ENCODE results near the gene QSER1. TPM values are rescaled to one million over a fixed set of nuclear protein-coding genes. Genes with fewer than 3 reads are reported as not detected.

Gene QSER1
- total RNA-seq (10 to 100 TPM; 24.6 to 41.0 (median 29.4) TPM), polyA plus RNA-seq (1 to 10 TPM; 1.2 to 5.2 (median 3.5) TPM)

DNA sequence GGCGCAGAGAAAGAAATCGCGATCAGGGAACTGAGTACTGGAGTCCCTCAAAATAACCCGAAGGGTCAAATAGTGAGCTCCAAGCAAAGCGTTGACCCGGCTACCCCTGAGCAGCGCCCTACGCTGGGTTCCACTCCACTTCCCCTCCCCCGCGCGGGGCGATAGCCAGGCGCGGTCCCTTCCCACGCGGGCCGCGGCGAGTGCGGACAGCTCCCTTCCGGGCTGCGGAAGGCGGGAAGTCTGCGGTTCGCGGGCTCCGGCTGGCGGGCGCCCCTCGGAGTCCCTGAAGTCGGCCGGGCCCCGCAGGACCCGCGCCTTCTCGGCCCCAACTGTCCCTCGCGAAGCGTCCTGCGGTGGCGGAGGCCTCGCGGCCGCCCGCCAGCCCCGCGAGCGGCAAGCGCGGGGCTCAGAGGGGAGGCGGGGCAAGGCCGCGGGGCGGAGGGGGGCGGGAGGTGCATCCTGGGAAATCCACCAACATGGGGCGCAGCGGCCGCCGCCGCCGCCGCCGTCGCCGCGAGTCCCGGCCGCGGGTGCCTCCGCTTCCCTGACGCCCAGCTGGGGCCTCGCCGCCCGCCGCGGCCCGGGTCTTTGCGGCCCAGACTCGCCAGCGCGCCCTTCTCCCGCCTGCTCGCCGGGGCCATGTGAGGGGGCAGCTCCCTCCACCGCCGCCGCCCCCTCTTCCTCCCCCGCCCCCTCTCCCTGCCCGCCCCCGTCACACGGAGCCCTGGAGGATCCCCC is at the start of gene QSER1:
Gene QSER1, plus strand, starts transcription at position 457 of the 738 bp plus-strand sequence. CDS start 315 bp downstream, outside the sequence.
- H3K27me3 ChIP-seq: no peaks in the 10 kb centered on the region
- no peaks in the 10 kb centered on the region for H3K36me3 ChIP-seq
- 1% methylated on average over 91 of the region's 91 CpGs for WGBS, 2 donors
- peaks cover 0 to 27% (median 18%) of the 10 kb centered on the region in 4 donors for H3K4me1 ChIP-seq
- intact Hi-C loops (cut with DNase I): loop anchor here (2.0 to 10.0 kb wide), 4 partner anchors 100 to 362 kb away; partner anchors contain the start of genes HIPK3 and TCP11L1
- no peak for TF ChIP-seq EP300 (IDR thresholded peaks at IDR 0.05)
- peak; percentile 55 to 88 (median 72) for TF ChIP-seq POLR2AphosphoS5 (IDR thresholded peaks at IDR 0.05)
- TF ChIP-seq POLR2A (IDR thresholded peaks at IDR 0.05): peak in 1 of 2 donors; percentile 44
- H3K4me3 ChIP-seq: peak within 1 kb of the TSS; percentile 83 to 97 (median 92)
- H3K9me3 ChIP-seq: no peaks in the 10 kb centered on the region
- peak; percentile 87 for DNase-seq
- H3K27ac ChIP-seq: peak within 1 kb of the TSS; percentile 93 to 99 (median 96)

DNA sequence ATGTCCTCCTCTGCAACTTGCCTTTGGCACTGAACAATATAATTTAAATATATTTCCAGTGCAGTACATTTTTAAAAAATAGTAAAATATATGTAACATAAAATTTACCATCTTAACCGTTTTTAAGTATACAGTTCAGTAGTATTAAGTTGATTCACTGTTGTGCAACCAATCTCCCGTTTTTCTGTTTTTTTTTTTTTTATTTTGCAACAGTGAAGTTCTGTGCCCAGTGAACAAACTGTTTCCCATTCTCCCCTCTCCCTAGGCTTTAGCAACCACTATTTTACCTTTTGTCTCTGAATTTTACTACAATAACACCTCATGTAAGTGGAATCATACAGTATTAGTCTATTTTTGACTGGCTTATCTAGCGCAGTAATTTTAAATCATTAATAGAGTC is 49.1 kb upstream of the QSER1 start:
- DNase-seq: no peak
- Histone ChIP-seq H3K4me3 (no peak overlapping the region), H3K36me3 (no peaks in the 10 kb centered on the region), H3K4me1 (no peaks in the 10 kb centered on the region), H3K9me3 (no peaks in the 10 kb centered on the region), H3K27ac (no peak overlapping the region), H3K27me3 (no peaks in the 10 kb centered on the region)
- TF ChIP-seq EP300 (IDR thresholded peaks at IDR 0.05) (no peak), POLR2AphosphoS5 (IDR thresholded peaks at IDR 0.05) (no peak), POLR2A (IDR thresholded peaks at IDR 0.05) (no peak)
- TF ChIP-seq, protein P1, sequence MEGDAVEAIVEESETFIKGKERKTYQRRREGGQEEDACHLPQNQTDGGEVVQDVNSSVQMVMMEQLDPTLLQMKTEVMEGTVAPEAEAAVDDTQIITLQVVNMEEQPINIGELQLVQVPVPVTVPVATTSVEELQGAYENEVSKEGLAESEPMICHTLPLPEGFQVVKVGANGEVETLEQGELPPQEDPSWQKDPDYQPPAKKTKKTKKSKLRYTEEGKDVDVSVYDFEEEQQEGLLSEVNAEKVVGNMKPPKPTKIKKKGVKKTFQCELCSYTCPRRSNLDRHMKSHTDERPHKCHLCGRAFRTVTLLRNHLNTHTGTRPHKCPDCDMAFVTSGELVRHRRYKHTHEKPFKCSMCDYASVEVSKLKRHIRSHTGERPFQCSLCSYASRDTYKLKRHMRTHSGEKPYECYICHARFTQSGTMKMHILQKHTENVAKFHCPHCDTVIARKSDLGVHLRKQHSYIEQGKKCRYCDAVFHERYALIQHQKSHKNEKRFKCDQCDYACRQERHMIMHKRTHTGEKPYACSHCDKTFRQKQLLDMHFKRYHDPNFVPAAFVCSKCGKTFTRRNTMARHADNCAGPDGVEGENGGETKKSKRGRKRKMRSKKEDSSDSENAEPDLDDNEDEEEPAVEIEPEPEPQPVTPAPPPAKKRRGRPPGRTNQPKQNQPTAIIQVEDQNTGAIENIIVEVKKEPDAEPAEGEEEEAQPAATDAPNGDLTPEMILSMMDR (IDR thresholded peaks at IDR 0.05): no peak
- intact Hi-C loops (cut with DNase I): no loop called here
- WGBS, 2 donors: 72% methylated on average over 3 of the region's 3 CpGs

DNA sequence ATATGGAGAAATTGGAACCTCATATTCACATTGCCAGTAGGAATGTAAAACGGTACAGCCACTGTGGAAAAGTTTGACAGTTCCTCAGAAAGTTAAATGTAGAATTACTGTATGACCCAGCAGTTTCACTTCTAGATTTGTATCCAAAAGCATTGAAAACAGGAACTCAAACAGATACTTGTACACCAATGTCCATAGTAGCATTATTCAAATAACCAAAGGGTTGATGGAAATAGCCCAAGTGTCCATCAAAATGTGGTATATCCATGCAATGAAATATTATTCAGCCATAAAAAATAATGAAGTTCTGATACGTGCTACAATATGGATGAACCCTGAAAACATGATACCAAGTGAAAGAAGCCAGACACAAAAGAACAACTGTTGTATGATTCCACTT is 45.1 kb upstream of the QSER1 start:
- DNase-seq: no peak
- intact Hi-C loops (cut with DNase I): no loop called here
- no peaks in the 10 kb centered on the region for H3K27me3 ChIP-seq
- no peaks in the 10 kb centered on the region for H3K4me1 ChIP-seq
- H3K27ac ChIP-seq: no peak overlapping the region
- 77 to 91% methylated on average over 2 of the region's 2 CpGs for WGBS, 2 donors
- no peaks in the 10 kb centered on the region for H3K36me3 ChIP-seq
- TF ChIP-seq, protein P1 (IDR thresholded peaks at IDR 0.05): no peak
- TF ChIP-seq POLR2A (IDR thresholded peaks at IDR 0.05) (no peak), EP300 (IDR thresholded peaks at IDR 0.05) (no peak), POLR2AphosphoS5 (IDR thresholded peaks at IDR 0.05) (no peak)
- no peaks in the 10 kb centered on the region for H3K9me3 ChIP-seq
- H3K4me3 ChIP-seq: no peak overlapping the region

DNA sequence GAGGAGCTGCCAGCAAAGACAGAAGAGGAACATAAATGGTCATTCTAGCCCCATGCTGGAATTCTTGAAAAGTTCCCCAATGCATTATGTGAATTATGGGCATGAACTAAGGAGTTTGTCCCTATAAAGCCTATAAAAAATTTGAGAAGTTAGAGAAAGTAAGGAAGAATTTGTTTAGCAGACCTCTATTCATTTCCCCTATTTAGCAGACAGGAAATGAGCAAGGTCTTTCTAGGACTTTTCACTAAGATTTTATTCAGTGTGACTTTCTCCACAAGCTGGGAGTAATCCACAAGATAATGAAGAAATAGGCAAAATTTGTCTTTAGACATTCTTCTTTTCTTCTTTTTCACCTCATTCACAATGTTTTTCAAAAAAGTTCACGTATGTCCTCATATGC is 42.9 kb upstream of the QSER1 start:
- no peaks in the 10 kb centered on the region for H3K4me1 ChIP-seq
- no peak for DNase-seq
- TF ChIP-seq, protein P1 (IDR thresholded peaks at IDR 0.05): no peak
- TF ChIP-seq POLR2A (IDR thresholded peaks at IDR 0.05) (no peak), POLR2AphosphoS5 (IDR thresholded peaks at IDR 0.05) (no peak), EP300 (IDR thresholded peaks at IDR 0.05) (no peak)
- intact Hi-C loops (cut with DNase I): no loop called here
- H3K9me3 ChIP-seq: no peaks in the 10 kb centered on the region
- no peaks in the 10 kb centered on the region for H3K27me3 ChIP-seq
- H3K27ac ChIP-seq: no peak overlapping the region
- 77 to 89% methylated on average over 1 of the region's 1 CpG for WGBS, 2 donors
- no peak overlapping the region for H3K4me3 ChIP-seq
- H3K36me3 ChIP-seq: no peaks in the 10 kb centered on the region

DNA sequence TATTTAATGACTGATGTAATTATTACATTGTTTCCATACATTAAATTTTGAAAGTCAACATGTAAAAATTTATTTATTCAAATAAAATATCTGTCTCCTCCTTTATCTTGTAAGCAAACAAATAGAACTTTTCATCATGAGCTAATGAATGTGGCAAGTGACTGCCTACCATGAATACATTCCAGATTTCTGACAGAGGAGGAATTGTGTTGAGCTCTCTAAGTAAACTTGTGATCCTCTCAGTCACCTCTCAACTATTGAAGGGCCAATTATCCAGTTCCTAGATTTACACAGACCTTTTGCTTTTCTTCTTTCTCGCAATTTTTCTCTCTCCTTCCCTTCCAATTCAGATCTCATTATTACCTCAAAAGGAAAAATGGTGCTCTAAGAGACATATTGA is 41.4 kb upstream of the QSER1 start:
- WGBS, 2 donors: 86 to 88% methylated on average over 1 of the region's 1 CpG
- Histone ChIP-seq H3K4me3 (no peak overlapping the region), H3K4me1 (no peaks in the 10 kb centered on the region), H3K27ac (no peak overlapping the region), H3K36me3 (no peaks in the 10 kb centered on the region), H3K9me3 (no peaks in the 10 kb centered on the region), H3K27me3 (no peaks in the 10 kb centered on the region)
- intact Hi-C loops (cut with DNase I): no loop called here
- TF ChIP-seq, protein P1 (IDR thresholded peaks at IDR 0.05): no peak
- no peak for TF ChIP-seq POLR2AphosphoS5 (IDR thresholded peaks at IDR 0.05)
- TF ChIP-seq POLR2A (IDR thresholded peaks at IDR 0.05): no peak
- no peak for TF ChIP-seq EP300 (IDR thresholded peaks at IDR 0.05)
- DNase-seq: no peak

Data from sigmoid colon (tissue), 7 donors.